B cell (primary cell): ENCODE data around the gene ATP8B1. TPM values are rescaled to one million over a fixed set of nuclear protein-coding genes. Genes with fewer than 3 reads are reported as not detected.

Source experiments
- ATAC-seq: fragments of 200-7000 bp; cut with Tn5 transposase; one replicate; pipeline ENCODE4 v1.10.0; 2021; ENCODE audit warnings: low read depth, mild to moderate bottlenecking, moderate number of reproducible peaks, moderate library complexity
- CTCF ChIA-PET: fragments of 350-600 bp; sonication (Branson Sonifier 250); formaldehyde crosslinking; loops from one replicate; lab custom pipeline; 2021; ENCODE audit warnings: antibody characterized with exemption, inconsistent platforms; lab: Charles Lee
- POLR2A ChIA-PET: fragments of 350-600 bp; sonication (Branson Sonifier 250); formaldehyde crosslinking; loops from one replicate; lab custom pipeline; 2021; ENCODE audit warnings: antibody characterized with exemption; lab: Charles Lee
- DNase-seq: peaks from one replicate; pipeline ENCODE4 v3.0.0; 2013
- H2AFZ ChIP-seq: 2 replicates; pipeline ENCODE4 v1.6.1; 2012; ENCODE audit warnings: mild to moderate bottlenecking, low read depth, low read length; ENCODE audit not compliant: insufficient read depth, poor library complexity, severe bottlenecking
- H3K27ac ChIP-seq, 2 donors: 1 replicate in 1 of 2; 2 replicates in 1 of 2; pipeline ENCODE4 v1.5.1; 2012 to 2013; ENCODE audit warnings: low read length in 2 of 2, mild to moderate bottlenecking in 2 of 2, moderate library complexity in 1 of 2
- H3K27me3 ChIP-seq, 4 experiments: fragments of 200-600 bp in 1 of 4; sonication (generic) in 1 of 4; replicated peaks in 1 of 4; 1 replicate in 2 of 4; 2 replicates in 2 of 4; pipeline versions ENCODE4 v1.6.1 to v1.7.0; 2013 to 2016; ENCODE audit warnings: low read length in 3 of 4, mild to moderate bottlenecking in 2 of 4, mixed read lengths in 1 of 4, moderate library complexity in 1 of 4; ENCODE audit not compliant: insufficient read depth in 4 of 4, control insufficient read depth in 3 of 4; ENCODE audit errors: control extremely low read depth in 1 of 4
- H3K36me3 ChIP-seq, 2 experiments: replicated peaks in 1 of 2; 1 replicate in 1 of 2; 2 replicates in 1 of 2; pipeline versions ENCODE4 v1.6.1 to v1.7.1; 2013; ENCODE audit warnings: low read length in 1 of 2; ENCODE audit not compliant: insufficient read depth in 2 of 2, control insufficient read depth in 1 of 2; ENCODE audit errors: control extremely low read depth in 1 of 2, extremely low read depth in 1 of 2
- H3K4me1 ChIP-seq, 2 donors: fragments of 200-600 bp in 1 of 2; sonication (generic) in 1 of 2; 1 replicate in 1 of 2; 2 replicates in 1 of 2; pipeline versions ENCODE4 v1.5.1 to v1.6.1; 2013 to 2017; ENCODE audit warnings: low read length in 2 of 2; ENCODE audit not compliant: control insufficient read depth in 2 of 2, insufficient read depth in 2 of 2
- H3K4me2 ChIP-seq: replicated peaks from 2 replicates; pipeline ENCODE3; 2012; ENCODE audit warnings: mild to moderate bottlenecking, low read depth, low read length; ENCODE audit not compliant: poor library complexity, severe bottlenecking
- H3K4me3 ChIP-seq, 5 experiments: fragments of 200-600 bp in 1 of 5; sonication (generic) in 1 of 5; 1 replicate in 3 of 5; 2 replicates in 2 of 5; pipeline versions ENCODE4 v1.5.1 to v1.7.0; 2011 to 2016; ENCODE audit warnings: low read length in 4 of 5, mild to moderate bottlenecking in 4 of 5, low read depth in 2 of 5, control low read depth in 1 of 5, moderate library complexity in 1 of 5; ENCODE audit not compliant: insufficient read depth in 1 of 5; ENCODE audit errors: control extremely low read depth in 1 of 5, extremely low read depth in 1 of 5
- H3K79me2 ChIP-seq: fragments of 200-600 bp; sonication (generic); one replicate; pipeline ENCODE4 v1.6.0; 2016; ENCODE audit warnings: low read length; ENCODE audit not compliant: control insufficient read depth, insufficient read depth
- H3K9ac ChIP-seq: fragments of 200-600 bp; sonication (generic); 2 replicates; pipeline ENCODE4 v1.6.1; 2017; ENCODE audit warnings: mild to moderate bottlenecking, low read length, moderate library complexity
- H3K9me3 ChIP-seq, 3 donors: one replicate each; pipeline versions ENCODE4 v1.6.1 to v1.7.1; 2013; ENCODE audit warnings: low read length in 2 of 3; ENCODE audit not compliant: control insufficient read depth in 2 of 3, insufficient read depth in 1 of 3; ENCODE audit errors: control extremely low read depth in 1 of 3
- H4K20me1 ChIP-seq: 2 replicates; pipeline ENCODE4 v1.6.0; 2012; ENCODE audit warnings: mild to moderate bottlenecking, low read length; ENCODE audit not compliant: insufficient read depth, control insufficient read depth, poor library complexity, severe bottlenecking
- H3K27ac Mint-ChIP-seq: one replicate; pipeline ENCODE4 v1.8.0; 2021; ENCODE audit warnings: mixed read lengths
- H3K27me3 Mint-ChIP-seq: one replicate; pipeline ENCODE4 v1.8.0; 2021; ENCODE audit warnings: mixed read lengths
- H3K4me1 Mint-ChIP-seq: one replicate; pipeline ENCODE4 v1.8.0; 2021; ENCODE audit warnings: mixed read lengths
- H3K4me3 Mint-ChIP-seq: one replicate; pipeline ENCODE4 v1.8.0; 2021; ENCODE audit warnings: mixed read lengths
- H3K9me3 Mint-ChIP-seq: one replicate; pipeline ENCODE4 v1.8.0; 2022; ENCODE audit warnings: mixed read lengths; ENCODE audit not compliant: insufficient read depth
- CTCF ChIP-seq: fragments of 200-600 bp; IDR thresholded peaks from one replicate; pipeline ENCODE4 v1.8.0; 2022; ENCODE audit warnings: antibody characterized with exemption, mild to moderate bottlenecking
- EZH2 ChIP-seq: IDR thresholded peaks from 2 replicates; pipeline ENCODE4 v1.6.1; 2012; ENCODE audit warnings: borderline replicate concordance, low read depth, mild to moderate bottlenecking, moderate library complexity, low read length; ENCODE audit not compliant: insufficient read depth, poor library complexity, severe bottlenecking
- WGBS: methylation state at CpG from one replicate; pipeline ENCODE4 v1.1.5; 2013; ENCODE audit warnings: missing lambda C conversion rate; ENCODE audit not compliant: insufficient coverage; 5-methylcytosine and 5-hydroxymethylcytosine counted together
- intact Hi-C: fragments of 100-400 bp; cut with micrococcal nuclease; formaldehyde crosslinking; loops from one replicate; pipeline ENCODE4 v1.10.0; 2022
- polyA plus RNA-seq: library from polyadenylated mRNA; depleted of rRNA; stranded (reverse); fragments of >200 nt; gene quantifications from 2 replicates; pipeline ENCODE4 v1.2.3, GENCODE V29; 2012
- total RNA-seq, 2 donors: library from RNA; stranded (reverse); fragments of 120-200 nt in 1 of 2; gene quantifications; 1 replicate in 1 of 2; 2 replicates in 1 of 2; pipeline versions ENCODE4 v1.2.3 to v1.2.4, GENCODE V29; 2013 to 2022

The ATP8B1 gene
- total and polyA plus RNA-seq, 2 donors (not counting 1 experiment from before 2014, with no cell fraction given): 0.27 TPM; not detected in 1

GRCh38 chr18:57806201-57806977 is 3.3 kb upstream of the ATP8B1 start:
- H3K27me3 Mint-ChIP-seq: peaks cover 30% of the 10 kb centered on the region
- H3K9me3 ChIP-seq: peaks cover 0 to 16% (median under 1%) of the 10 kb centered on the region in 3 donors
- H2AFZ ChIP-seq: no peak overlapping the region
- H3K79me2 ChIP-seq: no peaks in the 10 kb centered on the region
- no peak for TF ChIP-seq CTCF
- no peak for TF ChIP-seq EZH2
- H3K9ac ChIP-seq: no peak overlapping the region
- H3K36me3 ChIP-seq: no peaks in the 10 kb centered on the region
- H3K27ac Mint-ChIP-seq: no peak overlapping the region
- POLR2A ChIA-PET: no interaction called here
- no peak overlapping the region for H3K27ac ChIP-seq
- H3K4me3 ChIP-seq: no peak overlapping the region
- no peak overlapping the region for H3K4me3 Mint-ChIP-seq
- ATAC-seq (no peak), DNase-seq (no peak)
- 93% methylated on average over 3 of the region's 7 CpGs for WGBS
- H3K4me1 Mint-ChIP-seq: peaks cover 19% of the 10 kb centered on the region
- peaks cover 0 to 34% (median 17%) of the 10 kb centered on the region in 4 experiments for H3K27me3 ChIP-seq
- H4K20me1 ChIP-seq: no peaks in the 10 kb centered on the region
- no peak overlapping the region for H3K4me2 ChIP-seq
- CTCF ChIA-PET: no interaction called here
- intact Hi-C loops: no loop called here
- H3K4me1 ChIP-seq: peaks cover 22 to 23% of the 10 kb centered on the region in 2 donors
- H3K9me3 Mint-ChIP-seq: peaks cover 3% of the 10 kb centered on the region

GRCh38 chr18:57805117-57805516 is 2.0 kb upstream of the ATP8B1 start:
- Histone ChIP-seq H3K9ac (no peak overlapping the region), H2AFZ (no peak overlapping the region), H3K9me3 (peaks cover 0 to 16% (median 0%) of the 10 kb centered on the region in 3 donors), H4K20me1 (no peaks in the 10 kb centered on the region), H3K4me2 (no peak overlapping the region), H3K4me3 (no peak overlapping the region), H3K36me3 (no peaks in the 10 kb centered on the region), H3K27me3 (peaks cover 0 to 38% (median 21%) of the 10 kb centered on the region in 4 experiments), H3K4me1 (peaks cover 23 to 25% of the 10 kb centered on the region in 2 donors), H3K79me2 (no peaks in the 10 kb centered on the region), H3K27ac (no peak overlapping the region)
- Mint-ChIP-seq H3K27ac (no peak overlapping the region), H3K4me1 (peaks cover 22% of the 10 kb centered on the region), H3K9me3 (no peaks in the 10 kb centered on the region), H3K27me3 (peaks cover 36% of the 10 kb centered on the region), H3K4me3 (no peak overlapping the region)
- DNase-seq (no peak), ATAC-seq (no peak)
- WGBS: 69% methylated on average over 2 of the region's 6 CpGs
- intact Hi-C loops: no loop called here
- TF ChIP-seq EZH2 (no peak), CTCF (no peak)
- CTCF ChIA-PET: no interaction called here
- POLR2A ChIA-PET: no interaction called here
